Esophagus squamous epithelium (tissue), 5 donors: ENCODE measurements around the gene HPN. TPM values are rescaled to one million over a fixed set of nuclear protein-coding genes. Genes with fewer than 3 reads are reported as not detected.

Experiments used
- DNase-seq: peaks from one replicate; lab custom pipeline; 2025; lab: John Stamatoyannopoulos, UW
- H3K27ac ChIP-seq, 4 donors: fragments of 200-600 bp; sonication (generic); one replicate each; pipeline ENCODE4 v1.5.1; 2016 to 2019; ENCODE audit warnings: mild to moderate bottlenecking in 1 of 4
- H3K27me3 ChIP-seq, 4 donors: fragments of 200-600 bp; sonication (generic); 1 replicate in 3 of 4; 2 replicates in 1 of 4; pipeline versions ENCODE4 v1.5.1 to v1.6.0; 2017 to 2021; ENCODE audit warnings: antibody characterized with exemption in 1 of 4
- H3K36me3 ChIP-seq, 3 donors: fragments of 200-600 bp; sonication (generic); one replicate each; pipeline ENCODE4 v1.5.1; 2016 to 2019
- H3K4me1 ChIP-seq, 3 donors: fragments of 200-600 bp; sonication (generic); one replicate each; pipeline ENCODE4 v1.5.1; 2017 to 2019
- H3K4me3 ChIP-seq, 4 donors: fragments of 200-600 bp; sonication (generic); 1 replicate in 3 of 4; 2 replicates in 1 of 4; pipeline ENCODE4 v1.5.1; 2016 to 2019; ENCODE audit warnings: mild to moderate bottlenecking in 2 of 4, moderate library complexity in 1 of 4
- H3K9me3 ChIP-seq, 3 donors: fragments of 200-600 bp; sonication (generic); one replicate each; pipeline ENCODE4 v1.5.1; 2016 to 2019
- POLR2A ChIP-seq, 4 donors: fragments of 450-650 bp; IDR thresholded peaks; one replicate each; pipeline ENCODE4 v1.6.1; 2017; ENCODE audit warnings: antibody characterized with exemption in 4 of 4, mild to moderate bottlenecking in 4 of 4, moderate library complexity in 3 of 4
- WGBS, 2 donors: methylation state at CpG; one replicate each; pipeline ENCODE4 v1.1.5; 2018; 5-methylcytosine and 5-hydroxymethylcytosine counted together
- intact Hi-C: fragments of 100-400 bp; cut with DNase I; formaldehyde crosslinking; loops from one replicate; pipeline ENCODE4 v1.15.0; 2022
- total RNA-seq, 4 donors: library from RNA; depleted of rRNA; stranded (reverse); fragments of >200 nt; gene quantifications; one replicate each; pipeline ENCODE4 v1.1.0, GENCODE V29; 2016
- TF ChIP-seq, protein P1 (sequence below), 6 experiments: fragments of 450-650 bp in 4 of 6; fragments of 200-600 bp in 2 of 6; sonication (generic) in 2 of 6; IDR thresholded peaks; one replicate each; pipeline ENCODE4 v1.5.1; 2016 to 2019; ENCODE audit warnings: antibody characterized with exemption in 6 of 6, mild to moderate bottlenecking in 4 of 6, moderate library complexity in 4 of 6
- donor health status: DM: yes; HTN: yes; CAD: no.

Gene HPN
- total RNA-seq, 4 donors from 2014 or later = 0.19 to 0.47 TPM; not detected in 2

GRCh38 chr19:35073516-35073915 is 32.0 kb downstream of the HPN start:
- Histone ChIP-seq H3K27me3 (no peaks in the 10 kb centered on the region), H3K4me1 (no peaks in the 10 kb centered on the region), H3K9me3 (peaks cover 0 to 10% (median 7%) of the 10 kb centered on the region in 3 donors), H3K36me3 (no peaks in the 10 kb centered on the region), H3K4me3 (no peak overlapping the region), H3K27ac (no peak overlapping the region)
- intact Hi-C loops = no loop called here
- DNase-seq = no peak
- WGBS, 2 donors = 72 to 86% methylated on average over 10 of the region's 10 CpGs
- TF ChIP-seq, protein P1, sequence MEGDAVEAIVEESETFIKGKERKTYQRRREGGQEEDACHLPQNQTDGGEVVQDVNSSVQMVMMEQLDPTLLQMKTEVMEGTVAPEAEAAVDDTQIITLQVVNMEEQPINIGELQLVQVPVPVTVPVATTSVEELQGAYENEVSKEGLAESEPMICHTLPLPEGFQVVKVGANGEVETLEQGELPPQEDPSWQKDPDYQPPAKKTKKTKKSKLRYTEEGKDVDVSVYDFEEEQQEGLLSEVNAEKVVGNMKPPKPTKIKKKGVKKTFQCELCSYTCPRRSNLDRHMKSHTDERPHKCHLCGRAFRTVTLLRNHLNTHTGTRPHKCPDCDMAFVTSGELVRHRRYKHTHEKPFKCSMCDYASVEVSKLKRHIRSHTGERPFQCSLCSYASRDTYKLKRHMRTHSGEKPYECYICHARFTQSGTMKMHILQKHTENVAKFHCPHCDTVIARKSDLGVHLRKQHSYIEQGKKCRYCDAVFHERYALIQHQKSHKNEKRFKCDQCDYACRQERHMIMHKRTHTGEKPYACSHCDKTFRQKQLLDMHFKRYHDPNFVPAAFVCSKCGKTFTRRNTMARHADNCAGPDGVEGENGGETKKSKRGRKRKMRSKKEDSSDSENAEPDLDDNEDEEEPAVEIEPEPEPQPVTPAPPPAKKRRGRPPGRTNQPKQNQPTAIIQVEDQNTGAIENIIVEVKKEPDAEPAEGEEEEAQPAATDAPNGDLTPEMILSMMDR (IDR thresholded peaks at IDR 0.05) = no peak
- TF ChIP-seq POLR2A (IDR thresholded peaks at IDR 0.05) = no peak

DNA sequence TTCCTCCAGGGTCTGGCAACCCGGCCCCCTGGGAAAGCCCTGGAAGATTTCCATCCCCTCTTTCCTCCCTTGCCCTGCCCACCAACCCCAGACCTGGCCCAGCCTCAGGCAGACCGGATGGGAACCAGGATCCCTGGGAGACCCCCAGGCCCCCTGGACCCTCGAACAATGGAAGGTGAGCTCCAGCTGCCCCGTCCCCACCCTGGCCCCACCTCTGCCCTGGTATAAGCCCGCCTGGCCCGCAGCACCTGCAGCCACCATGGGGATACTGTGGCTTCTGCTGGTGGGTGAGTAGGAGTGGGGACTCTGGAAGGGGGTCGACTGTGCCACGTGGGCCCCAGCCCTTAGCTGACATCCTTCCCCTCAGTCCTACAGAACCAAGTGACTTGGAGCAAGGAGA is 32.4 kb downstream of the HPN start:
- Histone ChIP-seq H3K27ac (no peak overlapping the region), H3K9me3 (peaks cover 0 to 10% (median 7%) of the 10 kb centered on the region in 3 donors), H3K4me3 (no peak overlapping the region), H3K4me1 (no peaks in the 10 kb centered on the region), H3K27me3 (no peaks in the 10 kb centered on the region), H3K36me3 (no peaks in the 10 kb centered on the region)
- 72% methylated on average over 3 of the region's 8 CpGs; no CpG with 5 or more reads in 1 of the 2 donors for WGBS, 2 donors
- intact Hi-C loops = no loop called here
- TF ChIP-seq, protein P1 (IDR thresholded peaks at IDR 0.05) = no peak
- no peak for TF ChIP-seq POLR2A (IDR thresholded peaks at IDR 0.05)
- DNase-seq = no peak

GRCh38 chr19:35074426-35075201 is 33.1 kb downstream of the HPN start:
- intact Hi-C loops = no loop called here
- DNase-seq = no peak
- H3K27ac ChIP-seq = no peak overlapping the region
- no peaks in the 10 kb centered on the region for H3K27me3 ChIP-seq
- H3K4me3 ChIP-seq = no peak overlapping the region
- no peaks in the 10 kb centered on the region for H3K4me1 ChIP-seq
- H3K9me3 ChIP-seq = peaks cover 0 to 10% (median 7%) of the 10 kb centered on the region in 3 donors
- no peak for TF ChIP-seq POLR2A (IDR thresholded peaks at IDR 0.05)
- TF ChIP-seq, protein P1 (IDR thresholded peaks at IDR 0.05) = no peak
- H3K36me3 ChIP-seq = no peaks in the 10 kb centered on the region
- 87 to 90% methylated on average over 11 to 13 of the region's 21 CpGs for WGBS, 2 donors

- Histone ChIP-seq H3K27me3 (no peaks in the 10 kb centered on the region), H3K4me1 (no peaks in the 10 kb centered on the region), H3K4me3 (no peak overlapping the region), H3K36me3 (no peaks in the 10 kb centered on the region), H3K9me3 (peaks cover 0 to 4% (median 4%) of the 10 kb centered on the region in 3 donors), H3K27ac (no peak overlapping the region)
- intact Hi-C loops = no loop called here
- no peak for DNase-seq
- WGBS, 2 donors = 79 to 88% methylated on average over 12 to 18 of the region's 21 CpGs
- TF ChIP-seq, protein P1 (IDR thresholded peaks at IDR 0.05) = no peak
These were observed 33.9 kb downstream of the HPN start for GRCh38 chr19:35075202-35076025.

GRCh38 chr19:35076026-35076370 is 34.5 kb downstream of the HPN start:
- no CpG with 5 or more reads among the region's 6 CpGs for WGBS, 2 donors
- Histone ChIP-seq H3K9me3 (no peaks in the 10 kb centered on the region), H3K4me3 (no peak overlapping the region), H3K27me3 (no peaks in the 10 kb centered on the region), H3K4me1 (no peaks in the 10 kb centered on the region), H3K27ac (no peak overlapping the region), H3K36me3 (no peaks in the 10 kb centered on the region)
- intact Hi-C loops = no loop called here
- TF ChIP-seq, protein P1 (IDR thresholded peaks at IDR 0.05) = no peak
- no peak for TF ChIP-seq POLR2A (IDR thresholded peaks at IDR 0.05)
- no peak for DNase-seq
